ENCODE measurements around the gene MAVS. TPM values are rescaled to one million over a fixed set of nuclear protein-coding genes. Genes with fewer than 3 reads are reported as not detected.

Gene MAVS
- total and polyA plus RNA-seq, 9 of the 15 experiments (the other 6 are each of a cell fraction or from before 2014, with no cell fraction given) = 1.6 to 22.0 (median 11.3) TPM

GRCh38 chr20:3909952-3910366, 63.3 kb downstream of the MAVS start (continued):
- no peak for TF ChIP-seq ZNF407 (IDR thresholded peaks at IDR 0.05; ENCODE audit: low read depth)
- no peak for TF ChIP-seq SP2 (IDR thresholded peaks at IDR 0.05; ENCODE audit: extremely low read depth, low read depth, low read length, poor library complexity, severe bottlenecking)
- TF ChIP-seq NFXL1 (CRISPR knock-in tag; IDR thresholded peaks at IDR 0.05) = no peak
- TF ChIP-seq TCFL5 (CRISPR knock-in tag; conservative IDR thresholded peaks at IDR 0.05) = no peak
- no peak for TF ChIP-seq ATF7 (IDR thresholded peaks at IDR 0.05)
- TF ChIP-seq SRF (CRISPR knock-in tag; IDR thresholded peaks at IDR 0.05) = no peak
- TF ChIP-seq FOSL1 (tag; conservative IDR thresholded peaks at IDR 0.05) = peak; percentile 51
- TF ChIP-seq RERE (CRISPR knock-in tag; IDR thresholded peaks at IDR 0.05; ENCODE audit: borderline replicate concordance) = no peak
- TF ChIP-seq, protein P1, sequence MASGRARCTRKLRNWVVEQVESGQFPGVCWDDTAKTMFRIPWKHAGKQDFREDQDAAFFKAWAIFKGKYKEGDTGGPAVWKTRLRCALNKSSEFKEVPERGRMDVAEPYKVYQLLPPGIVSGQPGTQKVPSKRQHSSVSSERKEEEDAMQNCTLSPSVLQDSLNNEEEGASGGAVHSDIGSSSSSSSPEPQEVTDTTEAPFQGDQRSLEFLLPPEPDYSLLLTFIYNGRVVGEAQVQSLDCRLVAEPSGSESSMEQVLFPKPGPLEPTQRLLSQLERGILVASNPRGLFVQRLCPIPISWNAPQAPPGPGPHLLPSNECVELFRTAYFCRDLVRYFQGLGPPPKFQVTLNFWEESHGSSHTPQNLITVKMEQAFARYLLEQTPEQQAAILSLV (tag; IDR thresholded peaks at IDR 0.05) = 0 out of 2 replicates have a peak, but pooled peaks have one; percentile 10
- TF ChIP-seq, protein P2, sequence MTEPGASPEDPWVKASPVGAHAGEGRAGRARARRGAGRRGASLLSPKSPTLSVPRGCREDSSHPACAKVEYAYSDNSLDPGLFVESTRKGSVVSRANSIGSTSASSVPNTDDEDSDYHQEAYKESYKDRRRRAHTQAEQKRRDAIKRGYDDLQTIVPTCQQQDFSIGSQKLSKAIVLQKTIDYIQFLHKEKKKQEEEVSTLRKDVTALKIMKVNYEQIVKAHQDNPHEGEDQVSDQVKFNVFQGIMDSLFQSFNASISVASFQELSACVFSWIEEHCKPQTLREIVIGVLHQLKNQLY (CRISPR knock-in tag; conservative IDR thresholded peaks at IDR 0.05) = no peak
- no peak for TF ChIP-seq SIN3A (IDR thresholded peaks at IDR 0.05; ENCODE audit: borderline replicate concordance in 2 of 2, control insufficient read depth in 1 of 2, low read depth in 2 of 2, low read length in 2 of 2)
